ENCODE results near the gene HSPH1. TPM values are rescaled to one million over a fixed set of nuclear protein-coding genes. Genes with fewer than 3 reads are reported as not detected.

HSPH1 gene
- total and polyA plus RNA-seq, 2 of the 13 experiments (the other 11 are each of a cell fraction or from before 2014, with no cell fraction given): 13.0 to 62.9 TPM

DNA sequence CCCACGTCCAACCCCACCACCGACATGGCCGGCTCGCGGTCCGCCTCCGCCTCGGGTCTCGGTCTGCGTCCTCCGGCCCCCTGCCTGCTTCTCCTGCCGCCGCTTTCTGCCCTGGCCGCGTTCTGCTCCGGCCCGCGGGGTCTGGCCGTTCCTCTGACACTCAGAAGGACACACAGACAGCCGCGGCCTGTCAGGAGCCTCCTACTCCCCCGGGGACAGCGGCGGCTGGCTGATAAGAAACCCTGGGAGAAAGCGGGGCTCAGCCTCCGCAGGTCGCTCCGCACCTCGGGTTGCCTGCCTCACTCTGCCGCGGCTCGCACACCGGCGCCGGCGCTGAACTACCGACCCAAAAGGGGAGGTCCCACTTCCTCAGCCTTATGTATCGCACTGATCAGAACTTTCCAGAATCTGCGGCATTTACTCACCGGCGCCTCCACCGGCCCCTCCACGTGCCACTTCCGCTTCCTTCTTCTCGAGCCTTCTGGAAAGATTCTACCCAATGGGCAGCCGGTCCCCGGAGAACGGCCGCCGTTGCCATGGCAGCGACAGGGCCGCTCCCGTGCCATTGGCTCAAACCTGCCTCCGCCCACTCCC lies at the start of gene HSPH1 (continued):
- TF ChIP-seq ISX (CRISPR knock-in tag; conservative IDR thresholded peaks at IDR 0.05) (no peak), ATAD3A (CRISPR knock-in tag; IDR thresholded peaks at IDR 0.05) (no peak; the same call in 1 of the 2 replicates), ZNF672 (CRISPR knock-in tag; IDR thresholded peaks at IDR 0.05) (no peak), ZNF704 (CRISPR knock-in tag; IDR thresholded peaks at IDR 0.05; ENCODE audit: borderline replicate concordance) (0 out of 2 replicates have a peak, but pooled peaks have one; percentile 48), ZSCAN22 (CRISPR knock-in tag; IDR thresholded peaks at IDR 0.05) (no peak), ETV5 (CRISPR knock-in tag; IDR thresholded peaks at IDR 0.05; ENCODE audit: borderline replicate concordance) (peak; percentile 55; the same call in 1 of the 2 replicates), ZSCAN29 (CRISPR knock-in tag; conservative IDR thresholded peaks at IDR 0.05) (no peak), KMT2B (CRISPR knock-in tag; IDR thresholded peaks at IDR 0.05) (peak; percentile 67), YEATS4 (CRISPR knock-in tag; IDR thresholded peaks at IDR 0.05; ENCODE audit: borderline replicate concordance) (peak; percentile 44; the same call in 1 of the 2 replicates), RFXAP (CRISPR knock-in tag; IDR thresholded peaks at IDR 0.05; ENCODE audit: borderline replicate concordance) (peak; percentile 90; the same call in 1 of the 2 replicates), CHD2 (IDR thresholded peaks at IDR 0.05; ENCODE audit: low read depth, low read length) (no peak), ZBTB21 (CRISPR knock-in tag; IDR thresholded peaks at IDR 0.05) (no peak; the same call in 1 of the 2 replicates), ZBTB34 (CRISPR knock-in tag; IDR thresholded peaks at IDR 0.05) (no peak), ZNF124 (CRISPR knock-in tag; IDR thresholded peaks at IDR 0.05) (no peak), ZNF451 (CRISPR knock-in tag; IDR thresholded peaks at IDR 0.05) (no peak), MXD3 (CRISPR knock-in tag; IDR thresholded peaks at IDR 0.05) (no peak; the same call in none of the 2 replicates), ZNF333 (CRISPR knock-in tag; IDR thresholded peaks at IDR 0.05; ENCODE audit: borderline replicate concordance) (no peak), ZNF17 (CRISPR knock-in tag; IDR thresholded peaks at IDR 0.05) (no peak)
- TF ChIP-seq, protein P1, sequence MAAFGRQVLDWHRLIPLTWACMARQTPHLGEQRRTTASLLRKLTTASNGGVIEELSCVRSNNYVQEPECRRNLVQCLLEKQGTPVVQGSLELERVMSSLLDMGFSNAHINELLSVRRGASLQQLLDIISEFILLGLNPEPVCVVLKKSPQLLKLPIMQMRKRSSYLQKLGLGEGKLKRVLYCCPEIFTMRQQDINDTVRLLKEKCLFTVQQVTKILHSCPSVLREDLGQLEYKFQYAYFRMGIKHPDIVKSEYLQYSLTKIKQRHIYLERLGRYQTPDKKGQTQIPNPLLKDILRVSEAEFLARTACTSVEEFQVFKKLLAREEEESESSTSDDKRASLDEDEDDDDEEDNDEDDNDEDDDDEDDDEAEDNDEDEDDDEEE (CRISPR knock-in tag; IDR thresholded peaks at IDR 0.05): 0 out of 2 replicates have a peak, but pooled peaks have one; percentile 7
- TF ChIP-seq, protein P2, sequence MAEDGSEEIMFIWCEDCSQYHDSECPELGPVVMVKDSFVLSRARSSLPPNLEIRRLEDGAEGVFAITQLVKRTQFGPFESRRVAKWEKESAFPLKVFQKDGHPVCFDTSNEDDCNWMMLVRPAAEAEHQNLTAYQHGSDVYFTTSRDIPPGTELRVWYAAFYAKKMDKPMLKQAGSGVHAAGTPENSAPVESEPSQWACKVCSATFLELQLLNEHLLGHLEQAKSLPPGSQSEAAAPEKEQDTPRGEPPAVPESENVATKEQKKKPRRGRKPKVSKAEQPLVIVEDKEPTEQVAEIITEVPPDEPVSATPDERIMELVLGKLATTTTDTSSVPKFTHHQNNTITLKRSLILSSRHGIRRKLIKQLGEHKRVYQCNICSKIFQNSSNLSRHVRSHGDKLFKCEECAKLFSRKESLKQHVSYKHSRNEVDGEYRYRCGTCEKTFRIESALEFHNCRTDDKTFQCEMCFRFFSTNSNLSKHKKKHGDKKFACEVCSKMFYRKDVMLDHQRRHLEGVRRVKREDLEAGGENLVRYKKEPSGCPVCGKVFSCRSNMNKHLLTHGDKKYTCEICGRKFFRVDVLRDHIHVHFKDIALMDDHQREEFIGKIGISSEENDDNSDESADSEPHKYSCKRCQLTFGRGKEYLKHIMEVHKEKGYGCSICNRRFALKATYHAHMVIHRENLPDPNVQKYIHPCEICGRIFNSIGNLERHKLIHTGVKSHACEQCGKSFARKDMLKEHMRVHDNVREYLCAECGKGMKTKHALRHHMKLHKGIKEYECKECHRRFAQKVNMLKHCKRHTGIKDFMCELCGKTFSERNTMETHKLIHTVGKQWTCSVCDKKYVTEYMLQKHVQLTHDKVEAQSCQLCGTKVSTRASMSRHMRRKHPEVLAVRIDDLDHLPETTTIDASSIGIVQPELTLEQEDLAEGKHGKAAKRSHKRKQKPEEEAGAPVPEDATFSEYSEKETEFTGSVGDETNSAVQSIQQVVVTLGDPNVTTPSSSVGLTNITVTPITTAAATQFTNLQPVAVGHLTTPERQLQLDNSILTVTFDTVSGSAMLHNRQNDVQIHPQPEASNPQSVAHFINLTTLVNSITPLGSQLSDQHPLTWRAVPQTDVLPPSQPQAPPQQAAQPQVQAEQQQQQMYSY (CRISPR knock-in tag; IDR thresholded peaks at IDR 0.05): no peak
- TF ChIP-seq, protein P3, sequence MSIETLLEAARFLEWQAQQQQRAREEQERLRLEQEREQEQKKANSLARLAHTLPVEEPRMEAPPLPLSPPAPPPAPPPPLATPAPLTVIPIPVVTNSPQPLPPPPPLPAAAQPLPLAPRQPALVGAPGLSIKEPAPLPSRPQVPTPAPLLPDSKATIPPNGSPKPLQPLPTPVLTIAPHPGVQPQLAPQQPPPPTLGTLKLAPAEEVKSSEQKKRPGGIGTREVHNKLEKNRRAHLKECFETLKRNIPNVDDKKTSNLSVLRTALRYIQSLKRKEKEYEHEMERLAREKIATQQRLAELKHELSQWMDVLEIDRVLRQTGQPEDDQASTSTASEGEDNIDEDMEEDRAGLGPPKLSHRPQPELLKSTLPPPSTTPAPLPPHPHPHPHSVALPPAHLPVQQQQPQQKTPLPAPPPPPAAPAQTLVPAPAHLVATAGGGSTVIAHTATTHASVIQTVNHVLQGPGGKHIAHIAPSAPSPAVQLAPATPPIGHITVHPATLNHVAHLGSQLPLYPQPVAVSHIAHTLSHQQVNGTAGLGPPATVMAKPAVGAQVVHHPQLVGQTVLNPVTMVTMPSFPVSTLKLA (IDR thresholded peaks at IDR 0.05): peak; percentile 83

Measured in HepG2 (cell line).